ENCODE results near the gene GJA10.
A peak's percentile ranks its signal among the peaks of the same experiment; 100 is the strongest.
"Not testable (repeated sequence)": the region's sequence is repeated elsewhere in the genome, so short reads cannot be mapped to it uniquely, and the experiment has no call there.

The GJA10 gene

DNA sequence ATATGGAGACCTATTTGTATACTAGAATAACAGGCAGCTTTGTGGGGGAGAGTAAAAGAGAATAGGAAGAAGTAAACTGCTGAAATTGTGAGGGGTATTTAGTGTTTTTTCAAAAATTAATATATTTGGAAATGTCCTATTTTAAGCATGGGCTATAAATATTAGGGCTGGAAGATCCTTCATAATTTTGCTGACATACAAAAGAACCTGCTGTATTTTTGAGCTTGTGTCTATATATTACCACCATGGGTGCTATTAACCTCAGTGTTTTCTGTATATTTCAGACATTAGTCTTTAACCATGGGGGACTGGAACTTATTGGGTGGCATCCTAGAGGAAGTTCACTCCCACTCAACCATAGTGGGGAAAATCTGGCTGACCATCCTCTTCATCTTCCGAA lies at the start of gene GJA10:
TSS of gene GJA10 (plus strand) at position 301 of the 400 bp plus-strand sequence. CDS start at position 301, 0 bp downstream.
- DNase-seq = no peak

DNA sequence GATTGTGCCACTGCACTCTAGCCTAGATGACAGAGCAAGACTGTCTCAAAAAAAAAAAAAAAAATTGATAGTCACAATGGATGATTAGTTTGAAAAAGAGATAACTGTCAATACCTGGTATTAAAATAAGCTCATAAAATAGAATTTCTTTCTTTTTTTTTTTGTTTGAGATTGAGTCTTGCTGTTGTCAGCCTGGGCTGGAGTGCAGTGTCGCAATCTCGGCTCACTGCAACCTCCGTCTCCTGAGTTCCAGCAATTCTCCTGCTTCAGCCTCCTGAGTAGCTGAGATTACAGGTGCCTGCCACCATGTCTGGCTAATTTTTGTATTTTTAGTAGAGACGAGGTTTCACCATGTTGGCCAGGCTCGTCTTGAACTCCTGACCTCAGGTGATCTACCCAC lies 46.8 kb upstream of the GJA10 start:
- DNase-seq = not testable (repeated sequence)

DNA sequence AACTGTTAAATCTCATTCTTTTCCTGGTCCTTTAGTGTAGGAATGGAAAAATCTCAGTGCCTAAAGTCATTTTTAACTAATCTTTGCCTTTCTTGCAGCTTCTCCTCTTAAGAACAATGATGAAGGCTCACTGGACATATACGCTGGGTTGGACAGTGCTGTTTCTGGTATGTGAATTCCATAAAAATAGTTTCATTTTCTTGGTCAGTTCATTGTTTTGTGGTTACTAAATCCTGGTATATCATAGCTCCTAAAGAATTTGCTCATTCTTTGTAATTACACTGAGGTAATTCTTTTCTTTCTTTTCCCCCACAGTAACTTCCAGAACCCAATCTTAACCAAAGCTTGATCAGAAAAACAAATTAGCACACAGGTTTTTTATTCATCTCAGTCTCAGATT lies 41.2 kb upstream of the GJA10 start:
- no peak for DNase-seq

GRCh38 chr6:89858041-89858440 lies 36.2 kb upstream of the GJA10 start:
- DNase-seq = no peak

DNA sequence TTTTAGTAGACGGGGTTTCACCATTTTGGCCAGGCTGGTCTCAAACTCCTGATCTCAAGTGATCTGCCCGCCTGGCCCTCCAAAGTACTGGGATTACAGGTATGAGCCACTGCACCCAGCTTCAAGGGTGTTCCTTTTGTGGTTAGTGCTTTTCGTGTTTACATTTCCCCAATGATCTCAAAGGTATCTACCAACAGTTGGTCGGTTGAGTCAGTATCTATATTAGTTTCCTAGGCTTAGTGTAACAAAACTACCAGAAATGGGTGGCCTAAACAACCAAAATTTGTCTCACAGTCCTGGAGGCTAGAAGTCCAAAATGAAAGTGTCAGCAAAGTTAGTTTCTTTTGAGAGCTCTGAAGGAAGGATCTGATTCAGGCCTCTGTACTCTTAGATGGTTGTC lies 34.5 kb upstream of the GJA10 start:
- no peak for DNase-seq

DNA sequence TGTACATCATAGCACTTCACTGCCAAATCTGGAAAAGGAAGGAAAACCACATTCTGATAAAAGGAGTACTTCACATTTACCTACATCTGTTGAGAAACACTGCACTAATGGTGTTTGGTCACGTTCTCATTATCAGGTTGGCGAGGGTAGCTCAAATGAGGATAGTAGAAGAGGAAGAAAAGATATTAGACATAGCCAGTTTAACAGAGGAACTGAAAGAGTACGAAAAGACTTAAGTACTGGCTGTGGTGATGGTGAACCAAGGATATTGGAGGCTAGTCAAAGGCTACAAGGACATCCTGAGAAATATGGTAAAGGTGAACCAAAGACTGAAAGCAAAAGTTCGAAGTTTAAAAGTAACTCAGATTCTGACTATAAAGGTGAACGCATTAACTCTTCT lies 32.0 kb upstream of the GJA10 start:
- DNase-seq = no peak

DNA sequence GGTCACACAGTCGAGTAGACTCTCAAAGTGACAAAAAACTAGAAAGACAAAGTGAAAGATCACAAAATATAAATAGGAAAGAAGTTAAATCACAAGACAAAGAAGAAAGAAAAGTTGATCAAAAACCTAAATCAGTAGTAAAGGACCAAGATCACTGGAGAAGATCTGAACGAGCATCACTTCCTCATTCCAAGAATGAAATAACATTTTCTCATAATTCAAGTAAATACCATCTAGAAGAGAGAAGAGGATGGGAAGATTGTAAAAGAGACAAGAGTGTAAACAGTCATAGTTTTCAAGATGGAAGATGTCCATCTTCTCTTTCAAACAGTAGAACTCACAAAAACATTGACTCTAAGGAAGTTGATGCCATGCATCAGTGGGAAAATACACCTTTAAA lies 31.6 kb upstream of the GJA10 start:
- no peak for DNase-seq

GRCh38 chr6:89866024-89866678 lies 28.1 kb upstream of the GJA10 start:
- no peak for DNase-seq

- no peak for DNase-seq
Observed at GRCh38 chr6:89873721-89874120, 20.5 kb upstream of the GJA10 start.

GRCh38 chr6:89874438-89874837 lies 19.8 kb upstream of the GJA10 start:
- no peak for DNase-seq

DNA sequence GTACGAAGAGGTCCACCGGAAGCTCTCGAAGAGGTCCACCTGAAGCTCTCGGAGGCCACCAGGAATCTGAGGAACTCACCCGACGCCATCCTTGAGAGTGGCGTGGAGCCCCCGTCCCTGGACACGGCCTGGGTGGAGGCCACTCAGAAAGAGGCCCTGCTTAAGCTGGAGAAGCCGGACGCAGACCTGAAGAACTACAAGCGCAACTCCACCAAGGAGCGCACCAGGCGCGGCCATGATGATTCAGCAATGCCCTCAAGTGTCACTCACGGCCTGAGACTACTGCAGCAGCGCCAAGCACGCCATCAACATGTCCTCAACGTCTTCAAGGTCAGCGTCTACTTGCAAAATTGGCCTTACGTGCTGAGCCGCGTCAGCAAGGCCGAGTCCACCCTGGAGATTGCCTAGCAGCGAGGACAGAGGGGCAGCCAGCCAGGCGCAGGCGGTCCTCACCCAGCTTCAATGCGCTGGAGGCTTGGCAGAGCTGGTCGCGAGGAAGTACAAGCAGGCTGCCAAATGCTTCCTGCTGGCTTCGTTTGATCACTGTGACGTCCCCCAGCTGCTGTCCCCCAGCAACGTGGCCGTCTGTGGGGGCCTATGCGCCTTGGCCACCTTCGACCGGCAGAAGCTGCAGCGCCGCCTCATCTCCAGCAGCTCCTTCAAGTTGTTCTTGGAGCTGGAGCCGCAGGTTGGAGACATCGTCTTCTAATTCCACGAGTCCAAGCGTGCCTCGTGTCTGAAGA lies 7.7 kb upstream of the GJA10 start:
- DNase-seq = no peak

- peak; percentile 34 for DNase-seq
Observed at GRCh38 chr6:89887452-89888137, 6.7 kb upstream of the GJA10 start.

GRCh38 chr6:89888138-89888514 lies 6.1 kb upstream of the GJA10 start:
- DNase-seq = no peak

GRCh38 chr6:89888871-89889270 lies 5.4 kb upstream of the GJA10 start:
- peak; percentile 22 for DNase-seq

DNA sequence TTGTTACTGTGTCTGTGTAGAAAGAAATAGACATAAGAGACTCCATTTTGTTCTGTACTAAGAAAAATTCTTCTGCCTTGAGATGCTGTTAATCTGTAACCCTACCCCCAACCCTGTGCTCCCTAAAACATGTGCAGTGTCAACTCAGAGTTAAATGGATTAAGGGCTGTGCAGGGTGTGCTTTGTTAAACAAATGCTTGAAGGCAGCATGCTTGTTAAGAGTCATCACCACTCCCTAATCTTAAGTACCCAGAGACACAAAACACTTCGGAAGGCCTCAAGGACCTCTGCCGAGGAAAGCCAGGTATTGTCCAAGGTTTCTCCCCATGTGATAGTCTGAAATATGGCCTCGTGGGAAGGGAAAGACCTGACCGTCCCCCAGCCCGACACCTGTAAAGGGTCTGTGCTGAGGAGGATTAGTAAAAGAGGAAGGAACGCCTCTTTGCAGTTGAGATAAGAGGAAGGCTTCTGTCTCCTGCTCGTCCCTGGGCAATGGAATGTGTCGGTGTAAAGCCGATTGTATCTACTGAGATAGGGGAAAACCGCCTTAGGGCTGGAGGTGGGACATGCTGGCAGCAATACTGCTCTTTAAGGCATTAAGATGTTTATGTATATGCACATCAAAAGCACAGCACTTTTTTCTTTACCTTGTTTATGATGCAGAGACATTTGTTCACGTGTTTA lies 3.3 kb upstream of the GJA10 start:
- not testable (repeated sequence) for DNase-seq

GRCh38 chr6:89892577-89892976 lies 1.7 kb upstream of the GJA10 start:
- not testable (repeated sequence) for DNase-seq

DNA sequence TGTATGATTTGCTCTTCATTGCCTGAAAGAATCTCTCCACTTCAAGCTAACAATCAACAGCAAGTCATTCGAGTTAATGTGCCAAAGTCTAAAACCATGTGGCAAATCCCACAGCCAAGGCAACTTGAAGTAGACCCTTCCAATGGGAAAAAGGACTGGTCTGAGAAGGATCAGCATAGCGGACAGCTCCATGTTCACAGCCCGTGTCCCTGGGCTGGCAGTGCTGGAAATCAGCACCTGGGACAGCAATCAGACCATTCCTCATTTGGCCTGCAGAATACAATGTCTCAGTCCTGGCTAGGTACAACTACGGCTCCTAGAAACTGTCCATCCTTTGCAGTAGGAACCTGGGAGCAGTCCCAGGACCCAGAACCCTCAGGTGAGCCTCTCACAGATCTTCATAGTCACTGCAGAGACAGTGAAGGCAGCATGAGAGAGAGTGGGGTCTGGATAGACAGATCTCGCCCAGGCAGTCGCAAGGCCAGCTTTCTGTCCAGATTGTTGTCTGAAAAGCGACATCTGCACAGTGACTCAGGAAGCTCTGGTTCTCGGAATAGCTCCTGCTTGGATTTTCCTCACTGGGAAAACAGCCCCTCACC lies 1.1 kb downstream of the GJA10 start:
- DNase-seq = peak; percentile 49

GRCh38 chr6:89910001-89910901 lies 16.0 kb downstream of the GJA10 start:
- not testable (repeated sequence) for DNase-seq

GRCh38 chr6:89910902-89911240 lies 16.6 kb downstream of the GJA10 start:
- DNase-seq = no peak

DNA sequence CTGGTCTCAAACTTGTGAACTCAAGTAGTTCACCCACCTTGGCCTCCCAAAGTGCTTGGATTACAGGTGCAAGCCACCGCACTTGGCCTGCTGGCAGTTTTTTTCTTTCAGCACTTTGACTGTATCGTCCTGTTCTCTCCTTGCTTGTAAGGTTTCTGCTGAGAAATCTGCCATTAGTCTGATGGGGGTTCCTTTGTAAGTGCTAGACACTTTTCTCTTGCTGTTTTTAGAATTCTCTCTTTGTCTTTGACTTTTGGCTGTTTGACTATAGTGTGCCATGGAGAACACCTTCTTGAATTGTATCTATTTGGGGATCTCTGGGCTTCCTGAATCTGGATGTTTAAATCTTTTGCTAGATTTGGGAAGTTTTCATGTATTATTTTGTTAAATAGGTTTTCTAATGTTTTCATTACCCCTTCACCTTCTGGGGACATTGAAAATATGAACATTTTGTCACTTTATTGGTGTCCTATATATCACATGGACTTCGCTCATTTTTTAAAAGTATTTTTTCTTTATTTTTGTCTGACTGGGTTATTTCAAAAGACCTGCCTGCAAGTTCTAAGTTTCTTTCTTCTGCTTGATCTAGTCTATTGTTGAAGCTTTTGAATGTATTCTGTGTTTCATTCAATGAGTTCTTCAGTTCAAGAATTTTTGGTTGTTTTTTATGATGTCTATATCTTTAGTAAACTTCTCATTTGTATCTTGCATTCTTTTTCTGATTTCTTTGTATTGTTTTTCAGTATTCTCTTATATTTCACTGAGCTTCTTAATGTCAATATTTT lies 22.1 kb downstream of the GJA10 start:
- no peak for DNase-seq

- no peak for DNase-seq
Observed at GRCh38 chr6:89917216-89917615, 22.9 kb downstream of the GJA10 start.
